ENCODE data around the gene OAS3.

OAS3 gene

DNA sequence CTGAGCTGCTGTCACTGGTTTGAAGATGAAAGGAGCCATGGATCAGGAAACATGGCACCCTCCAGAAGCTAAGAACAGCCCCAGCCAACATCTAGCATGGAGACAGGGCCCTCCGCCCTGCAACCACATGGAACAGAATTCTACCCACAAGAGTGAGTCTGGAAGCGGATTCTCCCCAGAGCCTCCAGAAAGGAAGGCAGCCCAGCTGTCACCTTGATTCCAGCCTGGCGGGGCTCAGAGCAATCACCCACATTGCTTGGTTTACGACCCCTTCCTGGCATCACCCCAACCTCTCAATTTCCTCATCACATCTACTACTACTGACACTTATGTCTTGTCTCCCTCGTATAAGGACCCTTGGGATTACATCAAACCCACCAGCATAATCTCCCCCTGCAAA, 78.5 kb downstream of the OAS3 start:
- DNase-seq (ENCODE audit: low spot score) = no peak

DNA sequence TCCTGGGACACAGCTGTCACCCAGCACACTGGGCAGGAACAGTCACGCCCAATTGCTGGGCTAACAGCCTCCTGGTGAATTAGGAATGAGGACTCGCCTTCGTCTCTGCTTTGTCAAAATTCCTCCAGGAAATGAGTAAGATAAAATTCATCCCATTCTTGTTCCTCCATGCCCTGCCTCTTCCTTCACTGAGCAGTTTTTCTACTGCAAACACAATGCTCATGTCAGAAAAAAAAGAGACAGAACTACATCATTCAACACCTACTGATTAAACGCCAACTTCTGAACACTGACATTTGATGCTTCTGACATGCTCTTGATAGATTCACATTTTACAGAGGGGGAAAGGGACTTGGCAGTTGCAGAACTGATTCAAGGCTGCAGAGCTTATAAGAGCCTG, 80.8 kb downstream of the OAS3 start:
- no peak for DNase-seq (ENCODE audit: low spot score)

DNA sequence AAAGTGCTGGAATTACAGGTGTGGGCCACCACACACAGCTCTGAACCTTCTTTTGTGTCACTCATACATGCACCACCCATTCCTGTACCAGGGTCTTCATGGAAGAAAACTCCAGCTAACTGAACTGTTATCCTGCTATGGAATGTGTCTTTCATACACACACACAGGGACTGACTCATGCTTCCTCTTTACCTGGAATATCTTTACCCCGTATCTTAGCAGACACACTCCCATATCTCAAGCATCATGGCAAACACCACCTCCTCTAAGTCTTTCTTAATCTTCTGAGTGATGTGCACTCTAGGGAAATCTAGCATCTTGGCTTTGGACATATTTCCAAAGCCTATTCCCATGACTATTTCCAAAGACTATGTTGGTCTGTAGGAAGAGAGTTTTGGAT, 83.2 kb downstream of the OAS3 start:
- no peak for DNase-seq (ENCODE audit: low spot score)

Data from COLO829 (cell line).